ENCODE results near the gene PIERCE2.
"Not testable (repeated sequence)": the region's sequence is repeated elsewhere in the genome, so short reads cannot be mapped to it uniquely, and the experiment has no call there.

Gene PIERCE2

DNA sequence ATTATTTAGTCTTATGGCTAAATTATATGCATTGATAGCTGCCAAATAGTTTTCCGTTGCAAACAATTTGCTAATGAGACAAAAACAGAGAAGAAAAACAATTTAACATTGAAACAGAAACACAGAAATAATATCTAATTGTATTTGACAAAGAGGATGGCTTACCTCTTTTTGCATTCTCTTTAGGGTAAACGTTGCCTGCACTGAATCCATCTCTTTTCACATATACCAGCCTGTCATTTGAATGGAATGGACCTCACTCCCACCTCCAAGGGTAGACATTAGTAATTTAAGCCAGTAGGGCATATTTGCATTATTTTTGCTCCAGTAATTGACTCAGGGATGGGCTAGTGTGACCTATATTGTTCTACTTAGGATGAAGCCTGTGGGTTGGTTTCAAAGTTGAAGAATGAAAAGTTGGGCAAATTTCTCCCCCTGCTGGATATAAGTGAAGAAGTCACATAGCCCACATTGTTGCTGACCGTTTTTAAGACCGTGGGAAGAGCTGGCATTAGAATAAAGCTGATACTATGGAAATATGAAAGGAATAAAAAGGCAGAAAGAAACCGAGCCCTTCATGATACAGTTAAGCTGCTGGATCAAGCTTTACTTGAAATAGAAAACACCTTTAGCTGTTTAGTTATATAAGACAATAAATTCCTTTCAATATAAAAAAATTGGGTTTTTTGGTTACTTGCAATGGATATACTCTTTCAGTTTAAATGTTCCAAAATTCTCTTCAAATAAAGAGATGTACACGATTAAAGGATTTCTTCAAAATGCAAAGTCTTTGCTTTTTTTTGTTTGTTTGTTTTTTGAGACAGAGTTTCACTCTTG, 26.9 kb downstream of the PIERCE2 start:
- peak in 1 of 2 donors; percentile 7 for DNase-seq (ENCODE audit: low read depth in 2 of 2)

DNA sequence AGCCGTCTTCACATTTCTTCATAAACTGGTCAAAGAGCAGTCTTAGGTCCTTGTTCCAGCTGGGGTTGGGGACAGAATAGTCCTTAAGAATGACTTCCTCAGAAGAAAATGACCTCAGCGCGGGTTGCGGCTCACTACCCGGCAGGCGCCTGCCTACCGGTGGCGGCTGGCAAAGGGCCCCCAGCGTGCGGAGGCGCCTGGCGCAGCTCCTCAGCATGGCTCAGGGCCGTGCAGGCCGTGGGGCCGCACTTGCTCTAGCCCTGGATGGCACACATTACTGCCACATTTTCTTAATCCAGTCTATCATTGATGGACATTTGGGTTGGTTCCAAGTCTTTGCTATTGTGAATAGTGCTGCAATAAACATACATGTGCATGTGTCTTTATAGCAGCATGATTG, 34.8 kb downstream of the PIERCE2 start:
- not testable (repeated sequence) for DNase-seq (ENCODE audit: low read depth in 2 of 2)

DNA sequence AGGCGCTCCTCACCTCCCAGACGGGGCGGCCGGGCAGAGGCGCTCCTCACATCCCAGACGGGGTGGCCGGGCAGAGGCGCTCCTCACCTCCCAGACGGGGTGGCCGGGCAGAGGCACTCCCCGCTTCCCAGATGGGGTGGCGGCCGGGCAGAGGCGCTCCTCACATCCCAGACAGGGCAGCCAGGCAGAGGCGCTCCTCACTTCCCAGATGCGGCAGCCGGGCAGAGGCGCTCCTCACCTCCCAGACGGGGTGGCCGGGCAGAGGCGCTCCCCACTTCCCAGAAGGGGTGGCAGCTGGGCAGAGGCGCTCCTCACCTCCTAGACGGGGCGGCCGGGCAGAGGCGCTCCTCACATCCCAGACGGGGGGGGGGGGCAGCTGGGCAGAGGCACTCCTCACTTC, 37.6 kb downstream of the PIERCE2 start:
- not testable (repeated sequence) for DNase-seq (ENCODE audit: low read depth in 2 of 2)

GRCh38 chr15:55446379-55447029, 38.2 kb downstream of the PIERCE2 start:
- DNase-seq (ENCODE audit: low read depth in 2 of 2): not testable (repeated sequence)

DNA sequence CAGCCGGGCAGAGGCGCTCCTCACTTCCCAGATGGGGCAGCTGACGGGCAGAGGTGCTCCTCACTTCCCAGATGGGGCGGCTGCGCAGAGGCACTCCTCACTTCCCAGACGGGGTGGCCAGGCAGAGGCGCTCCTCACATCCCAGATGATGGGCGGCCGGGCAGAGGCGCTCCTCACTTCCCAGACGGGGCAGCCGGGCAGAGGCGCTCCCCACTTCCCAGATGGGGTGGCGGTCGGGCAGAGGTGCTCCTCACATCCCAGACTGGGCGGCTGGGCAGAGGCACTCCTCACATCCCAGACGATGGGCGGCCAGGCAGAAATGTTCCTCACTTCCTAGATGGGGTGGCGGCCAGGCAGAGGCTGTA, 38.7 kb downstream of the PIERCE2 start:
- not testable (repeated sequence) for DNase-seq (ENCODE audit: low read depth in 2 of 2)

- DNase-seq (ENCODE audit: low read depth in 2 of 2): no peak
Observed at GRCh38 chr15:55457401-55458022, 49.2 kb downstream of the PIERCE2 start.

- DNase-seq (ENCODE audit: low read depth in 2 of 2): no peak
Observed at GRCh38 chr15:55461447-55461846, 53.2 kb downstream of the PIERCE2 start.

- DNase-seq (ENCODE audit: low read depth in 2 of 2): no peak
Observed at GRCh38 chr15:55468321-55468720, 60.0 kb downstream of the PIERCE2 start.
